SK-N-SH (cell line): Measurements from ENCODE around the gene SLC7A6. TPM values are rescaled to one million over a fixed set of nuclear protein-coding genes. Genes with fewer than 3 reads are reported as not detected.

Experiments
- CTCF ChIA-PET: fragments of 300-600, 350-600 bp; formaldehyde crosslinking; extraction: SDS; loops from one replicate; lab custom pipeline; 2021; lab: Yijun Ruan, JAX
- POLR2A ChIA-PET: fragments of 350-600 bp; sonication (Branson Sonifier 250); formaldehyde crosslinking; extraction: SDS; loops from one replicate; lab custom pipeline; 2020; ENCODE audit warnings: antibody characterized with exemption, inconsistent platforms; lab: Yijun Ruan, JAX
- DNase-seq: peaks from one replicate; pipeline ENCODE4 v3.0.0; 2012
- H2AFZ ChIP-seq: fragments of 200-600 bp; sonication (generic); 2 replicates; pipeline ENCODE4 v1.8.1; 2016; ENCODE audit warnings: antibody characterized with exemption, mild to moderate bottlenecking, low read depth
- H3F3A ChIP-seq: fragments of 200-600 bp; sonication (generic); replicated peaks from 2 replicates; pipeline ENCODE3; 2016; ENCODE audit warnings: antibody characterized with exemption, mild to moderate bottlenecking; ENCODE audit not compliant: insufficient read depth
- H3K27ac ChIP-seq, 2 experiments: fragments of 200-500 bp in 1 of 2; fragments of 200-600 bp in 1 of 2; sonication (Bioruptor generic) in 1 of 2; sonication (generic), shearing (Covaris generic) in 1 of 2; 2 replicates each; pipeline versions ENCODE4 v1.5.1 to v1.6.1; 2014 to 2016; ENCODE audit warnings: low read depth in 2 of 2, inconsistent platforms in 1 of 2, low read length in 1 of 2, mild to moderate bottlenecking in 1 of 2, mixed read lengths in 1 of 2
- H3K27me3 ChIP-seq: fragments of 200-600 bp; sonication (generic), shearing (Covaris generic); 2 replicates; pipeline ENCODE4 v1.6.1; 2016; ENCODE audit warnings: mixed run types; ENCODE audit not compliant: insufficient read depth
- H3K36me3 ChIP-seq, 2 experiments: fragments of 200-500 bp in 1 of 2; fragments of 200-600 bp in 1 of 2; sonication (Bioruptor generic) in 1 of 2; sonication (generic) in 1 of 2; replicated peaks in 1 of 2; 2 replicates each; pipeline versions ENCODE3 to v1.5.1; 2014 to 2016; ENCODE audit warnings: low read length in 1 of 2, mild to moderate bottlenecking in 1 of 2; ENCODE audit not compliant: insufficient read depth in 2 of 2, control insufficient read depth in 1 of 2
- H3K4me1 ChIP-seq, 2 experiments: fragments of 200-500 bp in 1 of 2; fragments of 200-600 bp in 1 of 2; sonication (Bioruptor generic) in 1 of 2; sonication (generic), shearing (Covaris generic) in 1 of 2; 2 replicates each; pipeline versions ENCODE4 v1.5.1 to v1.6.1; 2014 to 2016; ENCODE audit warnings: low read depth in 1 of 2, low read length in 1 of 2, mixed run types in 1 of 2; ENCODE audit not compliant: insufficient read depth in 2 of 2, control insufficient read depth in 1 of 2
- H3K4me2 ChIP-seq: fragments of 200-600 bp; sonication (generic), shearing (Covaris generic); 2 replicates; pipeline ENCODE4 v1.6.1; 2017; ENCODE audit warnings: mixed run types
- H3K4me3 ChIP-seq, 2 experiments: fragments of 200-500 bp in 1 of 2; fragments of 200-600 bp in 1 of 2; sonication (Bioruptor generic) in 1 of 2; sonication (generic), shearing (Covaris generic) in 1 of 2; 2 replicates each; pipeline versions ENCODE4 v1.5.1 to v1.8.1; 2014 to 2016; ENCODE audit warnings: low read depth in 2 of 2, inconsistent platforms in 1 of 2, low read length in 1 of 2, mild to moderate bottlenecking in 1 of 2, mixed read lengths in 1 of 2, moderate library complexity in 1 of 2
- H3K79me2 ChIP-seq: fragments of 200-600 bp; sonication (generic); 2 replicates; pipeline ENCODE4 v1.8.1; 2017; ENCODE audit warnings: mild to moderate bottlenecking; ENCODE audit not compliant: insufficient read depth
- H3K9ac ChIP-seq: fragments of 200-600 bp; sonication (generic); 2 replicates; pipeline ENCODE4 v1.6.1; 2017; ENCODE audit warnings: mixed run types
- H3K9me2 ChIP-seq: fragments of 200-600 bp; sonication (generic); 2 replicates; pipeline ENCODE4 v1.6.1; 2017; ENCODE audit warnings: mixed run types
- H3K9me3 ChIP-seq: fragments of 200-600 bp; sonication (generic); 2 replicates; pipeline ENCODE4 v1.6.1; 2017; ENCODE audit warnings: mixed run types, mild to moderate bottlenecking, moderate library complexity
- H4K20me1 ChIP-seq: fragments of 200-600 bp; sonication (generic); 2 replicates; pipeline ENCODE4 v1.6.1; 2017; ENCODE audit warnings: mild to moderate bottlenecking, mixed run types; ENCODE audit not compliant: insufficient read depth
- ELF1 ChIP-seq: IDR thresholded peaks from 2 replicates; pipeline ENCODE4 v1.4.0; 2012
- EZH2phosphoT487 ChIP-seq: fragments of 200-600 bp; sonication (generic); IDR thresholded peaks from 2 replicates; pipeline ENCODE4 v1.6.1; 2017; ENCODE audit warnings: low read depth, mixed run types, mild to moderate bottlenecking, antibody characterized with exemption, moderate library complexity, borderline replicate concordance
- FOXJ3 ChIP-seq: sonication (generic); formaldehyde crosslinking; IDR thresholded peaks from 2 replicates; pipeline ENCODE4 v1.5.1; 2020; ENCODE audit warnings: mild to moderate bottlenecking, missing genetic modification reagents
- FOXM1 ChIP-seq: IDR thresholded peaks from 2 replicates; pipeline ENCODE4 v1.4.0; 2012; ENCODE audit warnings: low read depth, mild to moderate bottlenecking
- NFIC ChIP-seq: IDR thresholded peaks from 2 replicates; pipeline ENCODE4 v1.4.0; 2012; ENCODE audit warnings: borderline replicate concordance
- RAD21 ChIP-seq: IDR thresholded peaks from 2 replicates; pipeline ENCODE4 v1.6.1; 2012; ENCODE audit warnings: mild to moderate bottlenecking, low read length
- RFX5 ChIP-seq: IDR thresholded peaks from 2 replicates; pipeline ENCODE4 v1.6.1; 2012; ENCODE audit warnings: mild to moderate bottlenecking, improper control_type of control experiment, low read length
- RXRA ChIP-seq: IDR thresholded peaks from 2 replicates; pipeline ENCODE4 v1.4.0; 2012; ENCODE audit warnings: low read depth, mild to moderate bottlenecking, borderline replicate concordance
- TCF12 ChIP-seq: IDR thresholded peaks from 2 replicates; pipeline ENCODE4 v1.4.0; 2012
- WGBS: methylation state at CpG from one replicate; pipeline ENCODE4 v1.1.6; 2017; ENCODE audit warnings: low lambda C conversion rate; 5-methylcytosine and 5-hydroxymethylcytosine counted together
- polyA plus RNA-seq, 3 experiments: library from polyadenylated mRNA; depleted of rRNA; stranded (reverse); fragments of >200 nt; gene quantifications; 2 replicates each; pipeline ENCODE4 v1.2.3, GENCODE V29; 2012
- TF ChIP-seq, protein P1 (sequence below): fragments of 200-600 bp; sonication (generic); IDR thresholded peaks from 2 replicates; pipeline ENCODE4 v1.6.1; 2017; ENCODE audit warnings: antibody characterized with exemption, mild to moderate bottlenecking, moderate library complexity
- TF ChIP-seq, protein P2 (sequence below): fragments of 150-350 bp; IDR thresholded peaks from 2 replicates; pipeline ENCODE4 v1.6.1; 2016; ENCODE audit warnings: mild to moderate bottlenecking, low read depth, low read length
- TF ChIP-seq, protein P3 (sequence below): IDR thresholded peaks from 2 replicates; pipeline ENCODE4 v1.6.1; 2012; ENCODE audit warnings: mild to moderate bottlenecking, low read depth, low read length, moderate library complexity

Gene SLC7A6
- polyA plus RNA-seq, 1 of the 3 experiments (the other 2 are of a cell fraction) = 19.0 TPM

DNA sequence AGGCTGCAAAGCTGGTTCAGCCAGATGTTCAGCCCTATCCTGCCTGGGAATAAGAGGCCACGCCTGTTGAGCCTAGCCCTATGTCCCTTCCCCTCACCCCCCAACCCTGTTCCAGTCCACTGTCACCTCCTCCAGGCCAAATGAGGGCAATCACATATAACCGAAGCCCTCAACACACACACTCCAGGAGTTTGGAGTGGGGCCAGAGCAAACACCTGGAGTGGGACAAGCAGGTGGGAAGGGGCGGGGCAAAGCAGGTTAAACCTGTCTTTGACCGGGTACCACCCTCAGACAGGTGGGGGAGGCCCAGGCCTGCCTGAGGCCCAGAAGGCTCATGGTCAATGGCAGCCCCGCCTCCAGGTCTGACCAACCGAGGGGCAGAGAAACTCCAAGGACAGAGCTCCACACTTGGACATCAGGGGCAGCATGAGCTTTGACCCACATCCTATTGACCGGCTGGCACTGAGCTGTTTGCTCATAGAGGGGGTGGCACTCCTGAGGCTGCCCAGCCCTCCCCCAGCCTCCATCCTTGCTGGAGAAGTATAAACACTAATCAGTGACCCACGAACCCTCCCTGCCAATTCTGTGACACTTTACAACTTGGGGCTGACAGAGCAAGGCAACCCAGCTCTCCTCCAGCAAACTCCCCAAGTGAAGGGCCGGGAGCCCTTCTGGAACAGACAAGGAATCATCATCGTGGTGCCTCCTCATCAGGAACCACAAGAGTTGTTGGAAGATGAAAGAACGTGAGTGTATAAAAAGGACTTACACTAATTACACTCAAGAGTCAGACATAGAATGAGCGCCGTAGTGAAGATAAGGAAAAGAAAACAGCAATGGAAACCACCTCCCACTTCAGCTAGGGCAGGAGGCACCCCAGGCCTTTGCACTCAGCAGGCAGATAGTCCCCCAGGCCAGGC lies 29.9 kb upstream of the SLC7A6 start:
- Histone ChIP-seq H3K4me2 (no peak overlapping the region), H3K4me3 (no peak overlapping the region), H3K79me2 (no peaks in the 10 kb centered on the region), H3K27me3 (no peaks in the 10 kb centered on the region), H3K9me2 (no peaks in the 10 kb centered on the region), H3K36me3 (peaks cover 0 to 5% of the 10 kb centered on the region in 2 experiments), H3F3A (peaks cover 3% of the 10 kb centered on the region), H3K4me1 (peaks cover 0 to 8% of the 10 kb centered on the region in 2 experiments; a peak in 1 of 4 replicates), H3K9ac (no peak overlapping the region), H3K9me3 (no peaks in the 10 kb centered on the region), H2AFZ (no peak overlapping the region), H3K27ac (no peak overlapping the region), H4K20me1 (no peaks in the 10 kb centered on the region)
- no peak for TF ChIP-seq ELF1
- no peak for TF ChIP-seq NFIC
- TF ChIP-seq RXRA = no peak
- no peak for TF ChIP-seq RFX5
- no peak for TF ChIP-seq RAD21
- no peak for TF ChIP-seq FOXM1
- 87% methylated on average over 12 of the region's 13 CpGs for WGBS
- CTCF ChIA-PET = interaction anchor here (1.9 kb wide), 1 partner anchor 140 kb away, joined by 11 read pairs; no protein-coding TSS in a partner anchor
- no peak for DNase-seq
- POLR2A ChIA-PET = no interaction called here

DNA sequence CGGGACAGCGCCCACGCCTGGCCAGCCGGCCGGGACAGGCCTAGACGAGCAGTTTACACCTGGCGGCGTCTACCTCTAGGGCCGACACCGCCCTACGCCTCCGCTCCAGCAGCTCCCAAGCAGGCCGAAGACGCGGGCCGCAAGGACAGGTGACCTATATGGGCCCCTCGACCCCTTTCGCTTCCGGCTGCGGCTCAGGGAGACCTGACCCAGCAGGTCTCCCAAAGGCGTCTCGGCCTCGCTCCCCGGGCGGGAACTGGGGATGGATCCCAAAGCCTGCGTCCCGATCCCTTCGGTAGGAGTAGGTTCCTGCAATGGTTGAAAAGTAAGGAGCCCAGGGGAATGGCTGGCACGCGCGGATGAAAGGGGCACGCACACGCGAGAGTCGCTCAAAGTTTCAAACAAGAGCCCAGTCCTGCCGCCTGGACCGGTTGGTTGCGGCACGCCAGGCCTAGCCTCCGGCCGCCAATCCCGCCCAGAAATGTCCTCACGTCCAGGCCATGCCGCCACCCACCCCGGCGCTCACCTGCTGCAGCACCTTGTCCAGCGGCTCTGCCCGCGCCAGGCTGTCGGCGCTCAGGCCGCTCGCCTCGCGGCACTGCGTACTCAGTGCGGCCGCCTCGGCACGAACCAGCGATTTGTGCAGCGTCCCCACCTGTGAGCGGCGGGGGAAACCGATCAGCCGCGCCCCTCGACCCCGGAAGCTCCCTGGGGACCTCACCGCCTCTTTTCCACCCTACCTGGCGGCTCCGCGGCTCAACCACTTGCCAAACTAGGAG lies 29.0 kb upstream of the SLC7A6 start:
- ChIA-PET CTCF (interaction anchor here (0.8 kb wide), 1 partner anchor 136 kb away, joined by 3 read pairs; no protein-coding TSS in a partner anchor), POLR2A (no interaction called here)
- Histone ChIP-seq H4K20me1 (no peaks in the 10 kb centered on the region), H3K4me2 (no peak overlapping the region), H2AFZ (no peak overlapping the region), H3K27ac (no peak overlapping the region), H3F3A (peaks cover 3% of the 10 kb centered on the region), H3K79me2 (no peaks in the 10 kb centered on the region), H3K27me3 (no peaks in the 10 kb centered on the region), H3K36me3 (peaks cover 0 to 3% of the 10 kb centered on the region in 2 experiments), H3K9me3 (no peaks in the 10 kb centered on the region), H3K9ac (no peak overlapping the region), H3K4me1 (peaks cover 0 to 8% of the 10 kb centered on the region in 2 experiments; a peak in 1 of 4 replicates), H3K4me3 (no peak overlapping the region), H3K9me2 (no peaks in the 10 kb centered on the region)
- no peak for DNase-seq
- WGBS = 98% methylated on average over 72 of the region's 73 CpGs
- TF ChIP-seq, protein P1, sequence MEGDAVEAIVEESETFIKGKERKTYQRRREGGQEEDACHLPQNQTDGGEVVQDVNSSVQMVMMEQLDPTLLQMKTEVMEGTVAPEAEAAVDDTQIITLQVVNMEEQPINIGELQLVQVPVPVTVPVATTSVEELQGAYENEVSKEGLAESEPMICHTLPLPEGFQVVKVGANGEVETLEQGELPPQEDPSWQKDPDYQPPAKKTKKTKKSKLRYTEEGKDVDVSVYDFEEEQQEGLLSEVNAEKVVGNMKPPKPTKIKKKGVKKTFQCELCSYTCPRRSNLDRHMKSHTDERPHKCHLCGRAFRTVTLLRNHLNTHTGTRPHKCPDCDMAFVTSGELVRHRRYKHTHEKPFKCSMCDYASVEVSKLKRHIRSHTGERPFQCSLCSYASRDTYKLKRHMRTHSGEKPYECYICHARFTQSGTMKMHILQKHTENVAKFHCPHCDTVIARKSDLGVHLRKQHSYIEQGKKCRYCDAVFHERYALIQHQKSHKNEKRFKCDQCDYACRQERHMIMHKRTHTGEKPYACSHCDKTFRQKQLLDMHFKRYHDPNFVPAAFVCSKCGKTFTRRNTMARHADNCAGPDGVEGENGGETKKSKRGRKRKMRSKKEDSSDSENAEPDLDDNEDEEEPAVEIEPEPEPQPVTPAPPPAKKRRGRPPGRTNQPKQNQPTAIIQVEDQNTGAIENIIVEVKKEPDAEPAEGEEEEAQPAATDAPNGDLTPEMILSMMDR = no peak
- no peak for TF ChIP-seq TCF12
- TF ChIP-seq, protein P2, sequence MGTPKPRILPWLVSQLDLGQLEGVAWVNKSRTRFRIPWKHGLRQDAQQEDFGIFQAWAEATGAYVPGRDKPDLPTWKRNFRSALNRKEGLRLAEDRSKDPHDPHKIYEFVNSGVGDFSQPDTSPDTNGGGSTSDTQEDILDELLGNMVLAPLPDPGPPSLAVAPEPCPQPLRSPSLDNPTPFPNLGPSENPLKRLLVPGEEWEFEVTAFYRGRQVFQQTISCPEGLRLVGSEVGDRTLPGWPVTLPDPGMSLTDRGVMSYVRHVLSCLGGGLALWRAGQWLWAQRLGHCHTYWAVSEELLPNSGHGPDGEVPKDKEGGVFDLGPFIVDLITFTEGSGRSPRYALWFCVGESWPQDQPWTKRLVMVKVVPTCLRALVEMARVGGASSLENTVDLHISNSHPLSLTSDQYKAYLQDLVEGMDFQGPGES = no peak
- no peak for TF ChIP-seq FOXJ3 (CRISPR knock-in tag)
- no peak for TF ChIP-seq RXRA
- TF ChIP-seq EZH2phosphoT487 = no peak
- TF ChIP-seq, protein P3, sequence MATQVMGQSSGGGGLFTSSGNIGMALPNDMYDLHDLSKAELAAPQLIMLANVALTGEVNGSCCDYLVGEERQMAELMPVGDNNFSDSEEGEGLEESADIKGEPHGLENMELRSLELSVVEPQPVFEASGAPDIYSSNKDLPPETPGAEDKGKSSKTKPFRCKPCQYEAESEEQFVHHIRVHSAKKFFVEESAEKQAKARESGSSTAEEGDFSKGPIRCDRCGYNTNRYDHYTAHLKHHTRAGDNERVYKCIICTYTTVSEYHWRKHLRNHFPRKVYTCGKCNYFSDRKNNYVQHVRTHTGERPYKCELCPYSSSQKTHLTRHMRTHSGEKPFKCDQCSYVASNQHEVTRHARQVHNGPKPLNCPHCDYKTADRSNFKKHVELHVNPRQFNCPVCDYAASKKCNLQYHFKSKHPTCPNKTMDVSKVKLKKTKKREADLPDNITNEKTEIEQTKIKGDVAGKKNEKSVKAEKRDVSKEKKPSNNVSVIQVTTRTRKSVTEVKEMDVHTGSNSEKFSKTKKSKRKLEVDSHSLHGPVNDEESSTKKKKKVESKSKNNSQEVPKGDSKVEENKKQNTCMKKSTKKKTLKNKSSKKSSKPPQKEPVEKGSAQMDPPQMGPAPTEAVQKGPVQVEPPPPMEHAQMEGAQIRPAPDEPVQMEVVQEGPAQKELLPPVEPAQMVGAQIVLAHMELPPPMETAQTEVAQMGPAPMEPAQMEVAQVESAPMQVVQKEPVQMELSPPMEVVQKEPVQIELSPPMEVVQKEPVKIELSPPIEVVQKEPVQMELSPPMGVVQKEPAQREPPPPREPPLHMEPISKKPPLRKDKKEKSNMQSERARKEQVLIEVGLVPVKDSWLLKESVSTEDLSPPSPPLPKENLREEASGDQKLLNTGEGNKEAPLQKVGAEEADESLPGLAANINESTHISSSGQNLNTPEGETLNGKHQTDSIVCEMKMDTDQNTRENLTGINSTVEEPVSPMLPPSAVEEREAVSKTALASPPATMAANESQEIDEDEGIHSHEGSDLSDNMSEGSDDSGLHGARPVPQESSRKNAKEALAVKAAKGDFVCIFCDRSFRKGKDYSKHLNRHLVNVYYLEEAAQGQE = no peak
